HL-60 (cell line): ENCODE results near the gene ZBTB46.

Experiments
- DNase-seq, 2 experiments: peaks; one replicate each; pipeline ENCODE4 v3.0.0-alpha.2; 2010 to 2020; ENCODE audit warnings: low read depth in 1 of 2, low spot score in 1 of 2
- H3K27ac ChIP-seq: fragments of 250-450 bp; sonication (Bioruptor Pico); replicated peaks from 2 replicates; pipeline ENCODE4 v1.5.1; 2020; ENCODE audit warnings: mild to moderate bottlenecking, moderate library complexity
- H3K27me3 ChIP-seq: fragments of 250-450 bp; sonication (Bioruptor Pico); 2 replicates; pipeline ENCODE4 v1.5.1; 2021; ENCODE audit warnings: mild to moderate bottlenecking, moderate library complexity; ENCODE audit not compliant: insufficient read depth, poor library complexity, severe bottlenecking
- H3K4me3 ChIP-seq: replicated peaks from 2 replicates; pipeline ENCODE4 v1.5.1; 2011; ENCODE audit warnings: mild to moderate bottlenecking, control low read depth, low read length; ENCODE audit not compliant: insufficient read depth
- GABPA ChIP-seq: IDR thresholded peaks from 2 replicates; pipeline ENCODE4 v1.6.1; 2012; ENCODE audit warnings: low read depth
- POLR2AphosphoS5 ChIP-seq: IDR thresholded peaks from 2 replicates; pipeline ENCODE4 v1.6.1; 2012; ENCODE audit warnings: low read depth
- REST ChIP-seq: IDR thresholded peaks from 2 replicates; pipeline ENCODE4 v1.6.1; 2012; ENCODE audit warnings: low read depth; ENCODE audit not compliant: insufficient replicate concordance
- SPI1 ChIP-seq: IDR thresholded peaks from 2 replicates; pipeline ENCODE4 v1.6.1; 2012; ENCODE audit warnings: low read depth, mild to moderate bottlenecking, borderline replicate concordance
- TF ChIP-seq, protein P1 (sequence below): IDR thresholded peaks from one replicate; pipeline ENCODE4 v1.5.1; 2011; ENCODE audit warnings: low read length, control low read depth, inconsistent platforms; ENCODE audit not compliant: insufficient read depth

Gene ZBTB46

GRCh38 chr20:63752411-63753101 lies 78.5 kb downstream of the ZBTB46 start:
- no peak for DNase-seq
- TF ChIP-seq POLR2AphosphoS5 (no peak), SPI1 (no peak), GABPA (no peak), REST (no peak)
- TF ChIP-seq, protein P1, sequence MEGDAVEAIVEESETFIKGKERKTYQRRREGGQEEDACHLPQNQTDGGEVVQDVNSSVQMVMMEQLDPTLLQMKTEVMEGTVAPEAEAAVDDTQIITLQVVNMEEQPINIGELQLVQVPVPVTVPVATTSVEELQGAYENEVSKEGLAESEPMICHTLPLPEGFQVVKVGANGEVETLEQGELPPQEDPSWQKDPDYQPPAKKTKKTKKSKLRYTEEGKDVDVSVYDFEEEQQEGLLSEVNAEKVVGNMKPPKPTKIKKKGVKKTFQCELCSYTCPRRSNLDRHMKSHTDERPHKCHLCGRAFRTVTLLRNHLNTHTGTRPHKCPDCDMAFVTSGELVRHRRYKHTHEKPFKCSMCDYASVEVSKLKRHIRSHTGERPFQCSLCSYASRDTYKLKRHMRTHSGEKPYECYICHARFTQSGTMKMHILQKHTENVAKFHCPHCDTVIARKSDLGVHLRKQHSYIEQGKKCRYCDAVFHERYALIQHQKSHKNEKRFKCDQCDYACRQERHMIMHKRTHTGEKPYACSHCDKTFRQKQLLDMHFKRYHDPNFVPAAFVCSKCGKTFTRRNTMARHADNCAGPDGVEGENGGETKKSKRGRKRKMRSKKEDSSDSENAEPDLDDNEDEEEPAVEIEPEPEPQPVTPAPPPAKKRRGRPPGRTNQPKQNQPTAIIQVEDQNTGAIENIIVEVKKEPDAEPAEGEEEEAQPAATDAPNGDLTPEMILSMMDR, result no peak

DNA sequence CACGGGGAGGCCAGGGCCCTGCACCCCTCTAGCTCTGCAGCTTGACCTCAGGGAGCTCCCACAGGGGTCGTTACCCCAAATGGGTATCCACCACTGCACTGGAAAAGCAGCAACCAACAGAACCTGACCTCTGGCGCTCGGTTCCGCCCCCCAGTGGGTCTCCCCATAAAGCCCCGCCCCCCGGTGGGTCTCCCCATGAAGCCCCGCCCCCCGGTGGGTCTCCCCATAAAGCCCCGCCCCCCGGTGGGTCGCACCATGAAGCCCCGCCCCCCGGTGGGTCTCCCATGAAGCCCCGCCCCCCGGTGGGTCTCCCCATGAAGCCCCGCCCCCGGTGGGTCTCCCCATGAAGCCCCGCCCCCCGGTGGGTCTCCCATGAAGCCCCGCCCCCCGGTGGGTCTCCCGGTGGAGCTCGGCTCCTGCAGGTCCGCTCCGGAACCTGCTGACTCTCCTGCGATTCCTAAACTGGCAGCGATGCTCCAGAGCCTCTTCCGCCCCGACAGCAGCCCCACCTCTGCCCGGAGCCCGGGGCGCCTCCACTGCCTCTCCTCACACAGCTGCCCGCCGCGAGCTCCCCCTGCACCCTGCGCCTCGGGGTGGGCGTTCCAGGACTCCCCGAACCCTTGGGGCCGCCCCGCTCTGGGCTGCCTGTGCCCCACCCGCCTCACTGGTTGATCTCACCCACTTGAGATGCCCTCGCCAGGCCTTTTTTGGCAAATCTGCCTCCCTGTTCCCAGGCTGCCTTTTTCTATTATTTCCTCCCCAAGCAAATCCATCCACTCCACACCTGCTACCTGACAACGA lies 79.4 kb downstream of the ZBTB46 start:
- H3K4me3 ChIP-seq, result no peak overlapping the region
- DNase-seq, result no peak
- TF ChIP-seq SPI1, result no peak
- TF ChIP-seq GABPA, result no peak
- no peak for TF ChIP-seq REST
- TF ChIP-seq, protein P1, result no peak
- TF ChIP-seq POLR2AphosphoS5, result no peak
- H3K27ac ChIP-seq, result no peak overlapping the region
- peaks cover 2% of the 10 kb centered on the region for H3K27me3 ChIP-seq

More at GRCh38 chr20:63752411-63753101, 78.5 kb downstream of the ZBTB46 start:
- H3K27me3 ChIP-seq, result peaks cover 2% of the 10 kb centered on the region
- H3K27ac ChIP-seq, result no peak overlapping the region
- no peak overlapping the region for H3K4me3 ChIP-seq

- H3K4me3 ChIP-seq, result no peak overlapping the region
- TF ChIP-seq, protein P1, result no peak
- TF ChIP-seq SPI1 (no peak), REST (no peak)
- H3K27me3 ChIP-seq, result peaks cover 2% of the 10 kb centered on the region
- no peak for DNase-seq
- H3K27ac ChIP-seq, result no peak overlapping the region
Observed at GRCh38 chr20:63750807-63751470, 80.1 kb downstream of the ZBTB46 start.
